Left colon (tissue), 2 donors: ENCODE measurements around the gene ADGRB2. TPM values are rescaled to one million over a fixed set of nuclear protein-coding genes. Genes with fewer than 3 reads are reported as not detected.

Experiments used
- ATAC-seq: fragments of 200-7000 bp; cut with Tn5 transposase; one replicate; pipeline ENCODE4 v1.9.1; 2020; ENCODE audit warnings: mild to moderate bottlenecking, moderate library complexity
- DNase-seq, 2 donors: peaks; one replicate each; pipeline ENCODE4 v3.0.0-alpha.2; 2020
- intact Hi-C, 2 donors: fragments of 100-400 bp; cut with DNase I in 1 of 2; cut with micrococcal nuclease in 1 of 2; formaldehyde crosslinking; loops; one replicate each; pipeline versions ENCODE4 v1.11.2 to v1.14.0; 2022; cut with DNase I, micrococcal nuclease
- microRNA-seq, 2 donors: library from miRNA; unstranded; fragments of <30 nt; microRNA quantifications; one replicate each; pipeline versions ENCODE4 v1.1.0 to v1.2.0, GENCODE V29; 2020
- total RNA-seq, 2 donors: library from RNA; stranded (reverse); fragmentation: NEBNext Ultra II Directional; extraction: Animal tissue kit (Norgen Biotek cat#: 25700); gene quantifications; one replicate each; pipeline ENCODE4 v1.2.1, GENCODE V29; 2021
- donor health status: DM: no; HTN: no; CAD: no.
- donor health status: DM: yes; HTN: yes; CAD: no.

ADGRB2 gene
- total RNA-seq, 2 donors from 2014 or later, result 0.79 to 0.89 TPM

DNA sequence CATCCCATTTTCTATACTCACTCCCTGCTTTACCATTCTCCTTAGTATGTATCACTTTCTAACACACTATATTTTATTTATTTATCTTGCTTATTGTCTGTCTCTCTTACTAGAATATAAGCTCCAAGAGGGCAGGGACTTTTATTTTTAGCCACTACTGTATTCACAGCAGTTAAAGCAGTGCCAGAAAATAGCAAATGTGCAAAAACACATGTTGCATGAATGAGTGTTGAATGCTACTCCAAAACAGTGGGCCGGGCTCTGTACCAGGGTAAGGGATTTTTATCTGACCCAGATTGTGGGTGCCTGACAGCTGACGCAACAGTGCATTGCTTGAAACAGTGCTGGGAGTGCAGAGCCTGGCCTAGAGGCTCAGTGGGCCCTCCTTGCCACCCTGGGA, 85.0 kb downstream of the ADGRB2 start:
- ATAC-seq (no peak), DNase-seq (no peak)
- intact Hi-C loops, result no loop called here

DNA sequence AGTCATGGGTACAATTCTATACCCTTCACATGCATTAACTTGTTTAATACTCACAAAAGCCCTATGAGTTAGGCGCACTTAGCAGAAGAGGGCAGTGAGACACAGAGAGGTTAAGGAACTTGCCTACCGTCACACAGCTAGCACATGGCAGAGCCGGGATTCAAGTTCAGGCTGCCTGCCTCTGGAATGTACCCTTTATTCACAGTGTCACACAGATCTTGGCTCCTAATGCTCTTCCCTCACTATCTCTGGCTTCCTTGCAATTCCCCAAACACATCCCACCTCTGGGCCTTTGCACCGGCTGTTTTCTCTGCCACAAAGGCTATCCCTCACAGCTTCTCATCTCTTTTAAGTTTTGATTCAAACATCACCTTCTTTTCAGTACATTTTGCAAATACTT, 85.5 kb downstream of the ADGRB2 start:
- intact Hi-C loops, result no loop called here
- no peak for DNase-seq
- no peak for ATAC-seq

DNA sequence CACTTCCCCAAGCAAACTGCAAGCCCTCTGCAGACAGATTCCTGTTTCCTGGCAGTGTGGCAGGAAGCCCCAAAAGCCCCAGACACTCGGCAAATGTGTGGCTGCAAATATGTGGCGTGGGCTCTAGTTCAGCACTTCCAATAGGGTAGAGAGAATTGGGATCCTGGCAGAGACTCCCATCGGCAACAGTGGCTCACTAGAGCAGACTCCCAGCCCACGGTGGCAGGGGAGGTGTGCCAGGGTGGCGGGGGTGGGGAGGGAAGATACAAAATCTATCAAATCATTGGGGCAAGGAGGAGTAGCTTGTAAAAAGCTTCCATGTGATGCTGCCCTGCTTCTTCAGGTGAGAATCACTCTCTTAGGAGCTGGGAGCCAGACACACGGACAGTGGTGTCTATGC, 86.2 kb downstream of the ADGRB2 start:
- DNase-seq (no peak), ATAC-seq (no peak)
- intact Hi-C loops, result no loop called here

DNA sequence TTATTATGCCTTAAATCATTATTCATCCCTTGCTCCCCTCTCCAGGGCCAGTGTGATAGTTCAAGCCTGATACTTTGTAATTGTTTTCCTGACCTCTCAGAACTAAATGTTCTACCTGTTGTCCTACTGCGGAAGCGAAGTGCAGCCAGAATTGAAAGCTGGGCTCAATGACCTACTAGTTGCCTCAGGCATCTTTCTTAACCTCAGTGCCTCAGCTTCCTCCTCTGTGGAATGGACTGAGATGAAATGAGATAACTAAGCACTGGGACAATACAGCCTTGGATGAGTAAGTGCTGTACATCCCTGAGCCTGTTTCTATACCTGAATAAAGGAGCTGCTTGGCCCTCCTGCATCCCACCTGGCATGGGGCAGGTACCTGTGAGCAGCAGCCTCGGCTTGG, 86.7 kb downstream of the ADGRB2 start:
- intact Hi-C loops, result no loop called here

More for the DNA sequence above, 86.7 kb downstream of the ADGRB2 start:
- DNase-seq (no peak), ATAC-seq (no peak)

Small RNA genes lying within 50 kb of the gene (microRNA-seq; reads per million reads assigned to microRNA genes)
- gene MIR4254, result 0 reads per million in 2 donors

Other genes starting within 250 kb of the ADGRB2 start
- gene TINAGL1, start 187.8 kb downstream of the ADGRB2 start, total RNA-seq, result 100 to 1,000 TPM; 135 to 139 TPM
- under 1 TPM in 1 of 2 donors, not detected in 1; 0.14 TPM for gene HCRTR1, start 146.7 kb downstream of the ADGRB2 start, total RNA-seq
- 10 to 100 TPM; 47.2 to 57.2 TPM for gene PEF1, start 119.5 kb downstream of the ADGRB2 start, total RNA-seq
- 10 to 100 TPM; 15.7 to 23.3 TPM for gene COL16A1, start 60.3 kb downstream of the ADGRB2 start, total RNA-seq
- gene SPOCD1, start 51.7 kb upstream of the ADGRB2 start, total RNA-seq, result under 1 TPM; 0.45 to 0.79 TPM
- gene PTP4A2, start 174.0 kb upstream of the ADGRB2 start, total RNA-seq, result 100 to 1,000 TPM; 265 to 271 TPM
- 100 to 1,000 TPM in 1 of 2 donors, 10 to 100 TPM in 1; 87.3 to 102 TPM for gene KHDRBS1, start 249.5 kb upstream of the ADGRB2 start, total RNA-seq